Measurements from ENCODE around the gene MTSS2. TPM values are rescaled to one million over a fixed set of nuclear protein-coding genes. Genes with fewer than 3 reads are reported as not detected.

Gene MTSS2
- total RNA-seq, 4 donors from 2014 or later: 19.3 to 70.1 (median 32.4) TPM

- no peak for ATAC-seq (ENCODE audit: low FRiP score)
- no peak for DNase-seq (ENCODE audit: low spot score)
- no peak for TF ChIP-seq CTCF (IDR thresholded peaks at IDR 0.05)
These were observed 18.1 kb upstream of the MTSS2 start for GRCh38 chr16:70703835-70704381.

DNA sequence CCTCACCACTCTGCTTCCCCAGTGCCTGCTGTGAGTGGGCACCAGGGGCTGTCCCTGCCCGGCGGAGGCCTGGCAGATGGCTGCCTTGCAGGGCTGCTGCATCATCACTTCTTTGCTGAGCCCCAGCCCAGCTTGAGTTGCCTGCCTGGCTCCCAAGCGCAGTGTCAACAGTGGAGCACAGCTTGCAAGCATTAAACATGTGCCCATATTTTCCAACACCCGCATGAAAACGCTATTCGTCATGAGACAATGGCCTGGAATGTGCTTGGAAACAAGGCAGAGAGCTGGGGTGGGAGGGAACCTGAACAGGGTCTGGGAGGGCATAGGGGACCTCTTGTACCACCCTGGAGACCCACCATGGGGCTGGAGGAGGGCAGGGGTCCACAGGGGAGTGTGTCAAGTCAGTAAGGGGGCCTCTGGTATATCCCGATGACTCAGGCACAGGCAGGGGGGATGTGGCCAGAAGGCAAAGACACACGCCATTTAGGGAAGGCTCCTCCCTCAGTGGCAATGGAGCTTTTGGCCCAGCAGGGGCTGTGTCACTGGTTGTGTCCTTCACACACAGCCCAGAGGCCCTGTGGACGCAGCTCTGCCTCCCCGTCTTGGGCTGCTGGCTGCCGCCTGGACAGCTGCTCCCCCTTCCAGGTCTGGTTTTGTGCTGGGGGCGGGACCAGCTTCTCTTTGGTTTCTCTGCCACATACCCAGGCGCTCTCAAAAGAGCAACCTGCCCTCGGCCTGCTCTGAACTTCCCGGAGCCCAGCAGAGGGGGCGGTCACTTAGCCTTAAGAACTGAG, 17.4 kb upstream of the MTSS2 start:
- no peak for TF ChIP-seq CTCF (IDR thresholded peaks at IDR 0.05)
- DNase-seq (ENCODE audit: low spot score): no peak
- ATAC-seq (ENCODE audit: low FRiP score): no peak

- no peak for TF ChIP-seq CTCF (IDR thresholded peaks at IDR 0.05)
- ATAC-seq (ENCODE audit: low FRiP score) (no peak), DNase-seq (ENCODE audit: low spot score) (no peak)
These were observed 16.8 kb upstream of the MTSS2 start for GRCh38 chr16:70702624-70703023.

- DNase-seq (ENCODE audit: low spot score) (no peak), ATAC-seq (ENCODE audit: low FRiP score) (no peak)
- TF ChIP-seq CTCF (IDR thresholded peaks at IDR 0.05): no peak
These were observed 16.1 kb upstream of the MTSS2 start for GRCh38 chr16:70701998-70702397.

- TF ChIP-seq CTCF (IDR thresholded peaks at IDR 0.05): no peak
- ATAC-seq (ENCODE audit: low FRiP score) (no peak), DNase-seq (ENCODE audit: low spot score) (no peak)
These were observed 15.7 kb upstream of the MTSS2 start for GRCh38 chr16:70701596-70701995.

- ATAC-seq (ENCODE audit: low FRiP score): no peak
- no peak for TF ChIP-seq CTCF (IDR thresholded peaks at IDR 0.05)
These were observed 15.2 kb upstream of the MTSS2 start for GRCh38 chr16:70701036-70701435.

More at GRCh38 chr16:70701036-70701435, 15.2 kb upstream of the MTSS2 start:
- no peak for DNase-seq (ENCODE audit: low spot score)

All from omental fat pad (tissue), 4 donors.